ENCODE measurements around the gene KRTAP10-11. TPM values are rescaled to one million over a fixed set of nuclear protein-coding genes. Genes with fewer than 3 reads are reported as not detected.

The KRTAP10-11 gene
- total and polyA plus RNA-seq, 2 donors (not counting 1 experiment from before 2014, with no cell fraction given) = not detected

DNA sequence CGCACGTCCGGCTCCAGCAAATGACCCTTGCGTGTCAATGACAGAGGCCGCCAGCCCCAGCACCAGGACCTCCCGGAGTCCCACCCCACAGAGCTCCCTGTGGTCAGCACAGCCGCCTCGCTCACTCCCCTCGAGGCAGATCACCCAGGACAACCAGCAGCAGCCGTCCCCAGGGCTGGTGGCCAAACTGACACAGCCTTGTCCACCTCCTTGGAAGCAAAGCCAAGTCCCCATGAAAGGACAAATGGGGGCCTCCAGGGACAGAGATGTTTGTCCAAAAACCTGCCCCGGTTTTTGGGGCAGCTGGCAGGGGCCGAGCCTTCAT, 6.9 kb upstream of the KRTAP10-11 start:
- H3K4me1 ChIP-seq (ENCODE audit: control insufficient read depth in 2 of 2, insufficient read depth in 2 of 2, low read length in 2 of 2) = no peaks in the 10 kb centered on the region
- 91% methylated on average over 12 of the region's 12 CpGs for WGBS (ENCODE audit: insufficient coverage)
- no peak overlapping the region for H3K4me3 Mint-ChIP-seq

DNA sequence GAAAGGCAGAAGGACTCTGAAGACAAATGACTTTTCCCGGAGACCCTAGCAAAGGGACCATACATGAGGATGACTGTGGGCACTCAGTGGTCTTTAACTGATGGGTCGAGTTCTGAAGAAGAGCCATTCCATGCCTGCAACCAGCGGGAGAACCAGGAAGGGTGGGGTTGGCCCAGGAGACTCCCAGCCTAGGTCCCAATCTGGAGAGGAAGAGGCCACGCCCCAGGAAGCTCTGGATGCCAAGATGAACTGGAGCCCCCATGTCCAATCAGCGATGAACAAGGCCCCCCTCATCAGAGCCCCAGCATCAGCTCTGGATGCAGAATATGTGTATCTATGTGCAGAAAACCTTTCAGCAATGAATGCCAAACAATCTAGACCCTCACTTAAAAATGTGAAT, 5.5 kb upstream of the KRTAP10-11 start:
- Histone ChIP-seq H3K79me2 (ENCODE audit: control insufficient read depth, insufficient read depth, low read length) (no peaks in the 10 kb centered on the region), H3K9me3 (ENCODE audit: control extremely low read depth in 1 of 3, control insufficient read depth in 2 of 3, insufficient read depth in 1 of 3, low read length in 2 of 3) (peaks cover 0 to 32% (median 12%) of the 10 kb centered on the region in 3 donors), H2AFZ (ENCODE audit: insufficient read depth, low read depth, low read length, poor library complexity, severe bottlenecking) (no peak overlapping the region), H4K20me1 (ENCODE audit: control insufficient read depth, insufficient read depth, low read length, poor library complexity, severe bottlenecking) (no peaks in the 10 kb centered on the region), H3K27me3 (replicated peaks in 1 of 4; ENCODE audit: control extremely low read depth in 1 of 4, control insufficient read depth in 3 of 4, insufficient read depth in 4 of 4, low read length in 3 of 4) (peaks cover 0 to 18% (median 0%) of the 10 kb centered on the region in 4 experiments), H3K4me2 (replicated peaks; ENCODE audit: low read depth, low read length, poor library complexity, severe bottlenecking) (no peak overlapping the region), H3K27ac (ENCODE audit: low read length in 2 of 2) (no peak overlapping the region), H3K36me3 (replicated peaks in 1 of 2; ENCODE audit: control extremely low read depth in 1 of 2, control insufficient read depth in 1 of 2, extremely low read depth in 1 of 2, insufficient read depth in 2 of 2, low read length in 1 of 2) (no peaks in the 10 kb centered on the region), H3K9ac (ENCODE audit: low read length) (no peak overlapping the region), H3K4me1 (ENCODE audit: control insufficient read depth in 2 of 2, insufficient read depth in 2 of 2, low read length in 2 of 2) (no peaks in the 10 kb centered on the region), H3K4me3 (ENCODE audit: control extremely low read depth in 1 of 5, extremely low read depth in 1 of 5, insufficient read depth in 1 of 5, low read depth in 2 of 5, low read length in 4 of 5) (no peak overlapping the region)
- intact Hi-C loops (cut with micrococcal nuclease) = no loop called here
- Mint-ChIP-seq H3K27ac (no peak overlapping the region), H3K27me3 (peaks cover 22% of the 10 kb centered on the region), H3K4me3 (no peak overlapping the region), H3K4me1 (no peaks in the 10 kb centered on the region), H3K9me3 (ENCODE audit: insufficient read depth) (peaks cover 11% of the 10 kb centered on the region)
- DNase-seq (no peak), ATAC-seq (ENCODE audit: low read depth) (no peak)
- CTCF ChIA-PET = no interaction called here
- WGBS (ENCODE audit: insufficient coverage) = 83% methylated on average over 5 of the region's 5 CpGs
- TF ChIP-seq, protein P1, sequence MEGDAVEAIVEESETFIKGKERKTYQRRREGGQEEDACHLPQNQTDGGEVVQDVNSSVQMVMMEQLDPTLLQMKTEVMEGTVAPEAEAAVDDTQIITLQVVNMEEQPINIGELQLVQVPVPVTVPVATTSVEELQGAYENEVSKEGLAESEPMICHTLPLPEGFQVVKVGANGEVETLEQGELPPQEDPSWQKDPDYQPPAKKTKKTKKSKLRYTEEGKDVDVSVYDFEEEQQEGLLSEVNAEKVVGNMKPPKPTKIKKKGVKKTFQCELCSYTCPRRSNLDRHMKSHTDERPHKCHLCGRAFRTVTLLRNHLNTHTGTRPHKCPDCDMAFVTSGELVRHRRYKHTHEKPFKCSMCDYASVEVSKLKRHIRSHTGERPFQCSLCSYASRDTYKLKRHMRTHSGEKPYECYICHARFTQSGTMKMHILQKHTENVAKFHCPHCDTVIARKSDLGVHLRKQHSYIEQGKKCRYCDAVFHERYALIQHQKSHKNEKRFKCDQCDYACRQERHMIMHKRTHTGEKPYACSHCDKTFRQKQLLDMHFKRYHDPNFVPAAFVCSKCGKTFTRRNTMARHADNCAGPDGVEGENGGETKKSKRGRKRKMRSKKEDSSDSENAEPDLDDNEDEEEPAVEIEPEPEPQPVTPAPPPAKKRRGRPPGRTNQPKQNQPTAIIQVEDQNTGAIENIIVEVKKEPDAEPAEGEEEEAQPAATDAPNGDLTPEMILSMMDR (IDR thresholded peaks at IDR 0.05) = no peak
- TF ChIP-seq EZH2 (IDR thresholded peaks at IDR 0.05; ENCODE audit: borderline replicate concordance, insufficient read depth, low read depth, low read length, poor library complexity, severe bottlenecking) = no peak
- POLR2A ChIA-PET = no interaction called here

More for the DNA sequence above, 6.9 kb upstream of the KRTAP10-11 start:
- Histone ChIP-seq H3K4me2 (replicated peaks; ENCODE audit: low read depth, low read length, poor library complexity, severe bottlenecking) (no peak overlapping the region), H3K27me3 (replicated peaks in 1 of 4; ENCODE audit: control extremely low read depth in 1 of 4, control insufficient read depth in 3 of 4, insufficient read depth in 4 of 4, low read length in 3 of 4) (peaks cover 0 to 18% (median 0%) of the 10 kb centered on the region in 4 experiments), H3K36me3 (replicated peaks in 1 of 2; ENCODE audit: control extremely low read depth in 1 of 2, control insufficient read depth in 1 of 2, extremely low read depth in 1 of 2, insufficient read depth in 2 of 2, low read length in 1 of 2) (no peaks in the 10 kb centered on the region), H3K4me3 (ENCODE audit: control extremely low read depth in 1 of 5, extremely low read depth in 1 of 5, insufficient read depth in 1 of 5, low read depth in 2 of 5, low read length in 4 of 5) (no peak overlapping the region), H3K27ac (ENCODE audit: low read length in 2 of 2) (no peak overlapping the region), H2AFZ (ENCODE audit: insufficient read depth, low read depth, low read length, poor library complexity, severe bottlenecking) (no peak overlapping the region), H3K79me2 (ENCODE audit: control insufficient read depth, insufficient read depth, low read length) (no peaks in the 10 kb centered on the region), H4K20me1 (ENCODE audit: control insufficient read depth, insufficient read depth, low read length, poor library complexity, severe bottlenecking) (no peaks in the 10 kb centered on the region), H3K9ac (ENCODE audit: low read length) (no peak overlapping the region), H3K9me3 (ENCODE audit: control extremely low read depth in 1 of 3, control insufficient read depth in 2 of 3, insufficient read depth in 1 of 3, low read length in 2 of 3) (peaks cover 0 to 26% (median 12%) of the 10 kb centered on the region in 3 donors)
- ChIA-PET CTCF (no interaction called here), POLR2A (no interaction called here)
- H3K27me3 Mint-ChIP-seq = peaks cover 29% of the 10 kb centered on the region
- ATAC-seq (ENCODE audit: low read depth) (no peak), DNase-seq (no peak)
- intact Hi-C loops (cut with micrococcal nuclease) = no loop called here
- H3K4me1 Mint-ChIP-seq = no peaks in the 10 kb centered on the region
- TF ChIP-seq EZH2 (IDR thresholded peaks at IDR 0.05; ENCODE audit: borderline replicate concordance, insufficient read depth, low read depth, low read length, poor library complexity, severe bottlenecking) = no peak
- TF ChIP-seq, protein P1 (IDR thresholded peaks at IDR 0.05) = no peak
- peaks cover 4% of the 10 kb centered on the region for H3K9me3 Mint-ChIP-seq (ENCODE audit: insufficient read depth)
- H3K27ac Mint-ChIP-seq = no peak overlapping the region

Measured in B cell (primary cell).